Calu3 (cell line): Measurements from ENCODE around the gene CASP10. TPM values are rescaled to one million over a fixed set of nuclear protein-coding genes. Genes with fewer than 3 reads are reported as not detected.
"Not testable (repeated sequence)": the region's sequence is repeated elsewhere in the genome, so short reads cannot be mapped to it uniquely, and the experiment has no call there.

Experiments used
- BruUV-seq: library from RNA; stranded (reverse); fragments of 400-500 nt; replicated peaks from 2 replicates; lab custom pipeline; 2021; lab: Mats Ljungman, UMichigan
- CTCF ChIA-PET: fragments of 300-600 bp; sonication (Branson Sonifier 250); formaldehyde crosslinking; loops from one replicate; lab custom pipeline; 2022; ENCODE audit warnings: antibody characterized with exemption; lab: Charles Lee
- DNase-seq: peaks from one replicate; pipeline ENCODE4 v3.0.0; 2022
- H3K27ac Mint-ChIP-seq: one replicate; pipeline ENCODE4 v1.8.0; 2022; ENCODE audit warnings: mixed read lengths; ENCODE audit not compliant: unreplicated experiment
- H3K27me3 Mint-ChIP-seq: one replicate; pipeline ENCODE4 v1.8.0; 2022; ENCODE audit warnings: mixed read lengths; ENCODE audit not compliant: unreplicated experiment
- H3K36me3 Mint-ChIP-seq: one replicate; pipeline ENCODE4 v1.8.0; 2022; ENCODE audit warnings: mild to moderate bottlenecking, moderate library complexity, mixed read lengths; ENCODE audit not compliant: insufficient read depth, unreplicated experiment
- H3K4me1 Mint-ChIP-seq: one replicate; pipeline ENCODE4 v1.8.0; 2022; ENCODE audit warnings: mild to moderate bottlenecking, low read depth, mixed read lengths; ENCODE audit not compliant: unreplicated experiment
- H3K4me3 Mint-ChIP-seq: one replicate; pipeline ENCODE4 v1.8.0; 2022; ENCODE audit warnings: mild to moderate bottlenecking, low read depth, moderate library complexity, mixed read lengths; ENCODE audit not compliant: unreplicated experiment
- H3K9me3 Mint-ChIP-seq: one replicate; pipeline ENCODE4 v1.8.0; 2022; ENCODE audit warnings: low read depth, mixed read lengths; ENCODE audit not compliant: unreplicated experiment
- intact Hi-C: fragments of 100-400 bp; cut with micrococcal nuclease; formaldehyde crosslinking; loops from one replicate; pipeline ENCODE4 v1.10.0; 2022; ENCODE audit not compliant: unreplicated experiment
- total RNA-seq: library from RNA; stranded (reverse); gene quantifications from 2 replicates; pipeline ENCODE4 v1.2.3, GENCODE V29; 2022
- TF ChIP-seq, protein P1 (sequence below): fragments of 200-600 bp; IDR thresholded peaks from one replicate; pipeline ENCODE4 v1.8.0; 2022; ENCODE audit warnings: antibody characterized with exemption; ENCODE audit not compliant: unreplicated experiment

CASP10 gene
- total RNA-seq, 1 experiment from 2014 or later, result 21.4 TPM

DNA sequence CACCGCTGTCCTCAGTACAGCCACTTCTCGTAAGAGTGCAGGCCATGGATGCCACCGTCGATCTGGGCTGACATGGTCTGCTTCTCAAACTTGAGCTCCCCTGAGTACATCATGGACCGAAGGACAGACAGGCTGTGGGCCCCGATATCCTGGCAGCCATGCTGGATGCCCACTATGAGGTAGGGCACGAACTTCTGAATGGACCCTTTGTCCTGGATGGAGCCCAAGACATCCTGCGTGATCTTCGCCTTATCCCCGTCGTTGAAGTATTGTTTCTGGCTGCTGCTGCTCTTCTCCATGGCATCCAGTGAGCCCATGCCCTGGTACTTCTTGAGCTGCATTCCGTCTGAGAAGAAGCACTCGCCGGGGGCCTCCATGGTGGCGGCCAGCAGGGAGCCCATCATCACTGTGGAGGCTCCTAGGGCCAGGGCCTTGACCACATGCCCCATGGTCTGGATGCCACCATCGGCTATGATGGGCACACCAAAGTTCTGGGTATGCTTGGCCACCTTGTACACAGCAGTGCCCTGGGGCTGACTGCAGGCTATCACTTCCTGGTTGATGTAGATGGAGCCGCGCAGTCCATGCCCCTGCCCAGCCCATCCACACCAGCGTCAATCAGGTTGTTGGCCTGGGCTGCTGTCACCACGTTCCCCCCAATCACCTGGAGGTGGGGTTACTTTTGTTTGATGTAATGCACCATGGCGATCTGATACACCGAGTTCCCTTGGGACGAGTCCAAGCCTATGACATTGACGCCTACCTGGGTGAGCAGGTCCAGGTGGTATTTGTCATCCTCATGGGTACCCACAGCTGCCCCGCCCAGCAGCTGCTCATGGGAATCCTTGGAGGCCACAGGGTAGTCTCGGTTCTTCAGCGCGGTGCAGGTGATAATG is 45.2 kb upstream of the CASP10 start:
- Mint-ChIP-seq H3K27me3 (no peaks in the 10 kb centered on the region), H3K27ac (no peak overlapping the region), H3K4me3 (no peak overlapping the region), H3K9me3 (no peaks in the 10 kb centered on the region), H3K36me3 (peaks cover 94% of the 10 kb centered on the region), H3K4me1 (peaks cover 45% of the 10 kb centered on the region)
- CTCF ChIA-PET, result no interaction called here
- BruUV-seq, result no TSS peak
- TF ChIP-seq, protein P1, sequence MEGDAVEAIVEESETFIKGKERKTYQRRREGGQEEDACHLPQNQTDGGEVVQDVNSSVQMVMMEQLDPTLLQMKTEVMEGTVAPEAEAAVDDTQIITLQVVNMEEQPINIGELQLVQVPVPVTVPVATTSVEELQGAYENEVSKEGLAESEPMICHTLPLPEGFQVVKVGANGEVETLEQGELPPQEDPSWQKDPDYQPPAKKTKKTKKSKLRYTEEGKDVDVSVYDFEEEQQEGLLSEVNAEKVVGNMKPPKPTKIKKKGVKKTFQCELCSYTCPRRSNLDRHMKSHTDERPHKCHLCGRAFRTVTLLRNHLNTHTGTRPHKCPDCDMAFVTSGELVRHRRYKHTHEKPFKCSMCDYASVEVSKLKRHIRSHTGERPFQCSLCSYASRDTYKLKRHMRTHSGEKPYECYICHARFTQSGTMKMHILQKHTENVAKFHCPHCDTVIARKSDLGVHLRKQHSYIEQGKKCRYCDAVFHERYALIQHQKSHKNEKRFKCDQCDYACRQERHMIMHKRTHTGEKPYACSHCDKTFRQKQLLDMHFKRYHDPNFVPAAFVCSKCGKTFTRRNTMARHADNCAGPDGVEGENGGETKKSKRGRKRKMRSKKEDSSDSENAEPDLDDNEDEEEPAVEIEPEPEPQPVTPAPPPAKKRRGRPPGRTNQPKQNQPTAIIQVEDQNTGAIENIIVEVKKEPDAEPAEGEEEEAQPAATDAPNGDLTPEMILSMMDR, result no peak
- intact Hi-C loops, result no loop called here
- no peak for DNase-seq

DNA sequence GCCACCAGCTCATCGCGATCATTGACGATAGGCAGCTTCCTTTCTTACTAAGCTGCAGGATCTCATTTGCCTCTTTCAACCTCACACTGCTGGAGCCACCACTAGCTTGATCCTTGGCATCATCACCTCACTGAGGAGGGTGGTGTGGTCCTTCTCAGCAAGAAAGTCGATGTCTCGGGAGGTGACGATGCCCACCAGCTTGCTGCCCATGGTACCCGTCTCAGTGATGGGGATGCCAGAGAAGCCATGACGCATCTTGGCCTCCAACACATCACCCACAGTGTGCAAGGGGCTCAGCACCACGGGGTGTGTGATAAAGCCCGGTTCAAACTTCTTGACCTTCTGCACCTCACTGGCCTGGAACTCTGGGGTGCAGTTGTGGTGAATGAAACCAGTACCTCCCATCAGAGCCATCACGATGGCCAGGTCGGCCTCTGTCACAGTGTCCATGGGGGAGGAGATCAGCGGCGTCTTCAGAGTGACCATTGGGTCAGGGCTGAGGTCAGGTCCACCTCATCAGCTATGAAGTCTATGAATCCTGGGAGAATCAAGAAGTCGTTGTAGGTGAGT is 44.5 kb upstream of the CASP10 start:
- Mint-ChIP-seq H3K4me3 (peak overlapping the region; percentile 5), H3K4me1 (peaks cover 37% of the 10 kb centered on the region), H3K27ac (peak overlapping the region; percentile 19), H3K27me3 (no peaks in the 10 kb centered on the region), H3K36me3 (peaks cover 94% of the 10 kb centered on the region), H3K9me3 (no peaks in the 10 kb centered on the region)
- CTCF ChIA-PET, result no interaction called here
- no peak for DNase-seq
- BruUV-seq, result no TSS peak
- TF ChIP-seq, protein P1, result no peak
- intact Hi-C loops, result no loop called here

DNA sequence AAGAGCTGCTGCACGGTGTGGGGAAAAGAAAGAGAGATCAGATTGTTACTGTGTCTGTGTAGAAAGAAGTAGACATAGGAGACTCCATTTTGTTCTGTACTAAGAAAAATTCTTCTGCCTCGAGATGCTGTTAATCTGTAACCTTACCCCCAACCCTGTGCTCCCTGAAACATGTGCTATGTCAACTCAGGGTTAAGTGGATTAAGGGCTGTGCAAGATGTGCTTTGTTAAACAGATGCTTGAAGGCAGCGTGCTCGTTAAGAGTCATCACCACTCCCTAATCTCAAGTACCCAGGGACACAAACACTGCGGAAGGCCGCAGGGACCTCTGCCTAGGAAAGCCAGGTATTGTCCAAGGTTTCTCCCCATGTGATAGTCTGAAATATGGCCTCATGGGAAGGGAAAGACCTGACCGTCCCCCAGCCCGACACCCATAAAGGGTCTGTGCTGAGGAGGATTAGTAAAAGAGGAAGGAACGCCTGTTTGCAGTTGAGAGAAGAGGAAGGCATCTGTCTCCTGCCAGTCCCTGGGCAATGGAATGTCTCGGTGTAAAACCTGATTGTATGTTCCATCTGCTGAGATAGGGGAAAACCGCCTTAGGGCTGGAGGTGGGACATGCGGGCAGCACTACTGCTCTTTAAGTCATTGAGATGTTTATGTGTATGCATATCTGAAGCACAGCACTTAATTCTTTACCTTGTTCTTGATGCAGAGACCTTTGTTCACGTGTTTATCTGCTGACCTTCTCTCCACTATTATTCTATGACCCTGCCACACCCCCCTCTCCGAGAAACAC is 43.8 kb upstream of the CASP10 start:
- H3K27ac Mint-ChIP-seq, result peak overlapping the region; percentile 19
- CTCF ChIA-PET, H3K27me3 Mint-ChIP-seq, H3K9me3 Mint-ChIP-seq, intact Hi-C loops, BruUV-seq, DNase-seq: not testable (repeated sequence)
- peaks cover 41% of the 10 kb centered on the region for H3K4me1 Mint-ChIP-seq
- H3K36me3 Mint-ChIP-seq, result peaks cover 94% of the 10 kb centered on the region
- peak overlapping the region; percentile 5 for H3K4me3 Mint-ChIP-seq

DNA sequence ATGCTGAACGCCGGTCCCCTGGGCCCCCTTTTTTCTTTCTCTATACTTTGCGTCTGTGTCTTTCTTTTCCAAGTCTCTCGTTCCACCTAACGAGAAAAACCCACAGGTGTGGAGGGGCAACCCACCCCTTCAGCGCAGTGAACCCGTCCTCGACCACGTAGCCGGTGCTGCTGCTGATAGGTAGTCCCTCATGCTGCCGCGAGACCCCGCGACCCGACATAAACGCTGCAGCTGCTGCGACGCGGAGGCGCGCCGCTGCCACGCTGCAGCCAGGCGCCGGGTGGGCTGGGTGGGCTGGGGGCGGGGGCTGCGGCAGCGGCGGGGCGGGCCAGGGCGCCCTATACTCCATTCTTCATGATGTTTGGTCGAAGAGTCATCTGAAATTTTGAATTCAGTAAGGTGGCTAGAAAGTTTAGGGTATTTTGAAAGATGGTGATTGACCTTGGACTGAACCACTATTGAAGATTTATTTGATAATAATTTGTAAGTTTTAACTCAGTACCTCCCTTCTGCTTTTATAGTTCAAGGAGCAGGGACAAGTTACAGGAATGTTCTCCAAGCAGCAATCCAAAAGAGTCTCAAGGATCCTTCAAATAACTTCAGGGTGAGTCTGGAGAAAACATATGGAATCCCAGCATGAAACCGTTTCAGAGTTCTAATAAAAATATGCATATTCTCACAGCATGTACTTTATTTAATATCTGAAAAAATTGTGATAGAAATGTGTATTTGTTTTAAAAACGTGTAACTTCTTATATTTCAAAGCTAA is 42.9 kb upstream of the CASP10 start:
- Mint-ChIP-seq H3K36me3 (peaks cover 98% of the 10 kb centered on the region), H3K4me1 (peaks cover 45% of the 10 kb centered on the region), H3K27me3 (no peaks in the 10 kb centered on the region), H3K9me3 (no peaks in the 10 kb centered on the region), H3K4me3 (no peak overlapping the region), H3K27ac (peak overlapping the region; percentile 19)
- CTCF ChIA-PET, result no interaction called here
- DNase-seq, result no peak
- TF ChIP-seq, protein P1, result no peak
- intact Hi-C loops, result no loop called here
- BruUV-seq, result no TSS peak
